OCI-LY1 (cell line): Measurements from ENCODE around the gene MCTP1.

Source experiments
- H2AFZ ChIP-seq: fragments of 200-600 bp; sonication (generic), shearing (Covaris generic); 2 replicates; pipeline ENCODE4 v1.6.0; 2014; ENCODE audit warnings: antibody characterized with exemption, mild to moderate bottlenecking, low read length
- H3F3A ChIP-seq: fragments of 200-600 bp; sonication (generic), shearing (Covaris generic); 2 replicates; pipeline ENCODE4 v1.6.0; 2014; ENCODE audit warnings: mild to moderate bottlenecking, antibody characterized with exemption, low read length, moderate library complexity; ENCODE audit not compliant: insufficient read depth
- H3K27ac ChIP-seq: fragments of 200-600 bp; sonication (generic); 2 replicates; pipeline ENCODE4 v1.5.1; 2014; ENCODE audit warnings: low read length, mixed run types, mild to moderate bottlenecking, low read depth; ENCODE audit not compliant: poor library complexity, severe bottlenecking
- H3K27me3 ChIP-seq: fragments of 200-600 bp; sonication (generic); 2 replicates; pipeline ENCODE4 v1.6.0; 2014; ENCODE audit warnings: antibody characterized with exemption, mild to moderate bottlenecking, low read length, moderate library complexity; ENCODE audit not compliant: insufficient read depth
- H3K36me3 ChIP-seq: fragments of 200-600 bp; sonication (generic); 2 replicates; pipeline ENCODE4 v1.6.1; 2014; ENCODE audit warnings: mild to moderate bottlenecking, antibody characterized with exemption, low read length, moderate library complexity, mixed read lengths; ENCODE audit not compliant: insufficient read depth
- H3K4me1 ChIP-seq: fragments of 200-600 bp; sonication (generic); 2 replicates; pipeline ENCODE4 v1.5.1; 2014; ENCODE audit warnings: mild to moderate bottlenecking, low read length, moderate library complexity; ENCODE audit not compliant: insufficient read depth, severe bottlenecking
- H3K4me2 ChIP-seq: fragments of 200-600 bp; sonication (generic), shearing (Covaris generic); 2 replicates; pipeline ENCODE4 v1.6.1; 2014; ENCODE audit warnings: low read length
- H3K4me3 ChIP-seq: fragments of 200-600 bp; sonication (generic); 2 replicates; pipeline ENCODE4 v1.5.1; 2014; ENCODE audit warnings: low read length, low read depth, mild to moderate bottlenecking, mixed read lengths; ENCODE audit not compliant: poor library complexity, severe bottlenecking
- H3K79me2 ChIP-seq: fragments of 200-600 bp; shearing (Covaris generic); 2 replicates; pipeline ENCODE4 v1.6.1; 2016; ENCODE audit warnings: mixed run types, low read length, mixed read lengths; ENCODE audit not compliant: insufficient read depth
- H3K9ac ChIP-seq: fragments of 200-600 bp; sonication (generic), shearing (Covaris generic); 2 replicates; pipeline ENCODE4 v1.6.1; 2014; ENCODE audit warnings: mild to moderate bottlenecking, low read length, mixed read lengths
- H3K9me2 ChIP-seq: fragments of 200-600 bp; sonication (generic), shearing (Covaris generic); 2 replicates; pipeline ENCODE4 v1.6.1; 2014; ENCODE audit warnings: low read depth, mild to moderate bottlenecking, low read length, mixed read lengths
- H3K9me3 ChIP-seq: fragments of 200-600 bp; shearing (Covaris generic); 2 replicates; pipeline ENCODE4 v1.6.1; 2014; ENCODE audit warnings: low read length, mixed read lengths
- H4K20me1 ChIP-seq: fragments of 200-600 bp; sonication (generic), shearing (Covaris generic); 2 replicates; pipeline ENCODE4 v1.6.0; 2016; ENCODE audit warnings: mild to moderate bottlenecking, low read length; ENCODE audit not compliant: insufficient read depth
- EZH2 ChIP-seq: fragments of 200-600 bp; sonication (generic), shearing (Covaris generic); IDR thresholded peaks from 2 replicates; pipeline ENCODE4 v1.8.0; 2017; ENCODE audit warnings: borderline replicate concordance, mixed run types, mild to moderate bottlenecking, antibody characterized with exemption, low read length, moderate library complexity, mixed read lengths
- TF ChIP-seq, protein P1 (sequence below): fragments of 200-600 bp; sonication (generic), shearing (Covaris generic); IDR thresholded peaks from 2 replicates; pipeline ENCODE4 v1.5.1; 2017; ENCODE audit warnings: mild to moderate bottlenecking, antibody characterized with exemption, low read length, moderate library complexity, mixed read lengths

Gene MCTP1

GRCh38 chr5:94884311-94884710 is 400.6 kb downstream of the MCTP1 start:
- no peak for TF ChIP-seq EZH2
- Histone ChIP-seq H4K20me1 (no peaks in the 10 kb centered on the region), H3K27me3 (no peaks in the 10 kb centered on the region), H3K79me2 (no peaks in the 10 kb centered on the region), H3K9ac (no peak overlapping the region), H3K4me3 (no peak overlapping the region), H3K4me1 (peaks cover 5% of the 10 kb centered on the region), H3K9me3 (no peaks in the 10 kb centered on the region), H3F3A (no peaks in the 10 kb centered on the region), H2AFZ (no peak overlapping the region), H3K36me3 (no peaks in the 10 kb centered on the region), H3K4me2 (no peak overlapping the region), H3K9me2 (no peaks in the 10 kb centered on the region), H3K27ac (no peak overlapping the region)

- Histone ChIP-seq H3K9ac (no peak overlapping the region), H3K9me3 (no peaks in the 10 kb centered on the region), H3K79me2 (no peaks in the 10 kb centered on the region), H3K4me1 (peaks cover 15% of the 10 kb centered on the region), H2AFZ (no peak overlapping the region), H3K27ac (no peak overlapping the region), H4K20me1 (no peaks in the 10 kb centered on the region), H3F3A (no peaks in the 10 kb centered on the region), H3K9me2 (no peaks in the 10 kb centered on the region), H3K4me3 (no peak overlapping the region), H3K27me3 (no peaks in the 10 kb centered on the region), H3K36me3 (no peaks in the 10 kb centered on the region), H3K4me2 (no peak overlapping the region)
- TF ChIP-seq, protein P1, sequence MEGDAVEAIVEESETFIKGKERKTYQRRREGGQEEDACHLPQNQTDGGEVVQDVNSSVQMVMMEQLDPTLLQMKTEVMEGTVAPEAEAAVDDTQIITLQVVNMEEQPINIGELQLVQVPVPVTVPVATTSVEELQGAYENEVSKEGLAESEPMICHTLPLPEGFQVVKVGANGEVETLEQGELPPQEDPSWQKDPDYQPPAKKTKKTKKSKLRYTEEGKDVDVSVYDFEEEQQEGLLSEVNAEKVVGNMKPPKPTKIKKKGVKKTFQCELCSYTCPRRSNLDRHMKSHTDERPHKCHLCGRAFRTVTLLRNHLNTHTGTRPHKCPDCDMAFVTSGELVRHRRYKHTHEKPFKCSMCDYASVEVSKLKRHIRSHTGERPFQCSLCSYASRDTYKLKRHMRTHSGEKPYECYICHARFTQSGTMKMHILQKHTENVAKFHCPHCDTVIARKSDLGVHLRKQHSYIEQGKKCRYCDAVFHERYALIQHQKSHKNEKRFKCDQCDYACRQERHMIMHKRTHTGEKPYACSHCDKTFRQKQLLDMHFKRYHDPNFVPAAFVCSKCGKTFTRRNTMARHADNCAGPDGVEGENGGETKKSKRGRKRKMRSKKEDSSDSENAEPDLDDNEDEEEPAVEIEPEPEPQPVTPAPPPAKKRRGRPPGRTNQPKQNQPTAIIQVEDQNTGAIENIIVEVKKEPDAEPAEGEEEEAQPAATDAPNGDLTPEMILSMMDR, result no peak
- TF ChIP-seq EZH2, result no peak
These were observed 412.4 kb downstream of the MCTP1 start for GRCh38 chr5:94872526-94872925.

- Histone ChIP-seq H3K36me3 (no peaks in the 10 kb centered on the region), H3K9me2 (no peaks in the 10 kb centered on the region), H3K4me2 (no peak overlapping the region), H3K9me3 (no peaks in the 10 kb centered on the region), H3F3A (no peaks in the 10 kb centered on the region), H3K4me3 (no peak overlapping the region), H4K20me1 (no peaks in the 10 kb centered on the region), H3K27me3 (no peaks in the 10 kb centered on the region), H3K79me2 (no peaks in the 10 kb centered on the region), H3K4me1 (peaks cover 15% of the 10 kb centered on the region), H3K9ac (no peak overlapping the region), H2AFZ (peak overlapping the region; percentile 77; the same call in 1 of the 2 replicates), H3K27ac (no peak overlapping the region)
- TF ChIP-seq, protein P1, result no peak
- no peak for TF ChIP-seq EZH2
These were observed 414.2 kb downstream of the MCTP1 start for GRCh38 chr5:94870511-94871183.

GRCh38 chr5:94869921-94870320 is 415.0 kb downstream of the MCTP1 start:
- no peaks in the 10 kb centered on the region for H3K79me2 ChIP-seq
- peak overlapping the region; percentile 77; the same call in 1 of the 2 replicates for H2AFZ ChIP-seq
- H3K36me3 ChIP-seq, result no peaks in the 10 kb centered on the region
- no peaks in the 10 kb centered on the region for H3F3A ChIP-seq
- H3K9me3 ChIP-seq, result no peaks in the 10 kb centered on the region
- TF ChIP-seq EZH2, result no peak
- TF ChIP-seq, protein P1, result no peak
- no peak overlapping the region for H3K4me3 ChIP-seq
- no peaks in the 10 kb centered on the region for H4K20me1 ChIP-seq
- H3K9ac ChIP-seq, result no peak overlapping the region
- no peak overlapping the region for H3K27ac ChIP-seq
- no peaks in the 10 kb centered on the region for H3K27me3 ChIP-seq
- H3K4me2 ChIP-seq, result no peak overlapping the region
- no peaks in the 10 kb centered on the region for H3K9me2 ChIP-seq
- peaks cover 15% of the 10 kb centered on the region for H3K4me1 ChIP-seq
